Effector memory CD4-positive, alpha-beta T cell (primary cell): ENCODE results near the gene TAS2R3.

ENCODE experiments used
- DNase-seq, 3 donors: peaks; one replicate each; pipeline ENCODE4 v3.0.0-alpha.2; 2020
- H3K27ac ChIP-seq: 2 replicates; pipeline ENCODE4 v1.7.0; 2013; ENCODE audit warnings: mild to moderate bottlenecking, low read length, moderate library complexity; ENCODE audit not compliant: insufficient read depth, poor library complexity, severe bottlenecking
- H3K27me3 ChIP-seq: replicated peaks from 2 replicates; pipeline ENCODE4 v1.7.0; 2013; ENCODE audit warnings: mild to moderate bottlenecking, low read length; ENCODE audit not compliant: insufficient read depth, control insufficient read depth, poor library complexity, severe bottlenecking
- H3K36me3 ChIP-seq: 2 replicates; pipeline ENCODE4 v1.7.0; 2013; ENCODE audit warnings: mild to moderate bottlenecking, low read length, moderate library complexity; ENCODE audit not compliant: control insufficient read depth, insufficient read depth
- H3K4me1 ChIP-seq: 2 replicates; pipeline ENCODE4 v1.7.0; 2013; ENCODE audit warnings: low read length, mild to moderate bottlenecking; ENCODE audit not compliant: control insufficient read depth, insufficient read depth, poor library complexity, severe bottlenecking
- H3K4me3 ChIP-seq: 2 replicates; pipeline ENCODE4 v1.7.0; 2013; ENCODE audit warnings: low read length, low read depth, mild to moderate bottlenecking; ENCODE audit not compliant: insufficient read depth, poor library complexity, severe bottlenecking
- H3K9me3 ChIP-seq: 2 replicates; pipeline ENCODE4 v1.7.0; 2013; ENCODE audit warnings: mild to moderate bottlenecking, low read length, moderate library complexity; ENCODE audit not compliant: control insufficient read depth

TAS2R3 gene

GRCh38 chr7:141776374-141776773 is 12.5 kb downstream of the TAS2R3 start, which contains the start of gene TAS2R4:
TAS2R4 (plus strand) TSS chr7:141776674; CDS start chr7:141778489, 1,815 bp downstream.
- H3K36me3 ChIP-seq: peaks cover 12% of the 10 kb centered on the region
- no peak for DNase-seq
- no peaks in the 10 kb centered on the region for H3K9me3 ChIP-seq
- H3K4me1 ChIP-seq: no peaks in the 10 kb centered on the region
- no peaks in the 10 kb centered on the region for H3K27me3 ChIP-seq
- H3K4me3 ChIP-seq: no peak within 1 kb of the TSS
- H3K27ac ChIP-seq: no peak within 1 kb of the TSS

GRCh38 chr7:141785706-141786552 is 22.0 kb downstream of the TAS2R3 start:
- no peaks in the 10 kb centered on the region for H3K9me3 ChIP-seq
- no peak overlapping the region for H3K4me3 ChIP-seq
- H3K27me3 ChIP-seq: no peaks in the 10 kb centered on the region
- DNase-seq: no peak
- H3K4me1 ChIP-seq: no peaks in the 10 kb centered on the region
- H3K27ac ChIP-seq: no peak overlapping the region
- no peaks in the 10 kb centered on the region for H3K36me3 ChIP-seq

- DNase-seq: no peak
- Histone ChIP-seq H3K27ac (no peak overlapping the region), H3K27me3 (no peaks in the 10 kb centered on the region), H3K36me3 (no peaks in the 10 kb centered on the region), H3K4me3 (no peak overlapping the region), H3K9me3 (no peaks in the 10 kb centered on the region), H3K4me1 (no peaks in the 10 kb centered on the region)
These were observed 24.4 kb downstream of the TAS2R3 start for GRCh38 chr7:141788296-141788695.

GRCh38 chr7:141789917-141790316 is 26.0 kb downstream of the TAS2R3 start, which contains the start of gene TAS2R5:
TAS2R5 (plus strand) TSS chr7:141790217; CDS start chr7:141790362, 145 bp downstream.
- H3K27me3 ChIP-seq: no peaks in the 10 kb centered on the region
- no peak within 1 kb of the TSS for H3K4me3 ChIP-seq
- H3K4me1 ChIP-seq: no peaks in the 10 kb centered on the region
- H3K9me3 ChIP-seq: no peaks in the 10 kb centered on the region
- DNase-seq: no peak
- H3K27ac ChIP-seq: no peak within 1 kb of the TSS
- no peaks in the 10 kb centered on the region for H3K36me3 ChIP-seq

- Histone ChIP-seq H3K36me3 (no peaks in the 10 kb centered on the region), H3K4me1 (no peaks in the 10 kb centered on the region), H3K27me3 (no peaks in the 10 kb centered on the region), H3K4me3 (no peak overlapping the region), H3K27ac (no peak overlapping the region), H3K9me3 (no peaks in the 10 kb centered on the region)
- no peak for DNase-seq
These were observed 28.6 kb downstream of the TAS2R3 start for GRCh38 chr7:141792526-141792925.
